PC-3 (cell line): Measurements from ENCODE around the gene BCLAF1. TPM values are rescaled to one million over a fixed set of nuclear protein-coding genes. Genes with fewer than 3 reads are reported as not detected.

Experiments
- ATAC-seq: fragments of 200-7000 bp; cut with Tn5 transposase; 2 replicates; pipeline ENCODE4 v1.9.1; 2020; ENCODE audit warnings: mild to moderate bottlenecking, moderate library complexity
- Bru-seq: library from RNA; stranded (reverse); fragments of 400-500 nt; gene quantifications from one replicate; lab custom pipeline; 2021; lab: Mats Ljungman, UMichigan
- BruChase-seq, 2 experiments: library from RNA; stranded (reverse); fragments of 400-500 nt; gene quantifications; one replicate each; lab custom pipeline; 2021; lab: Mats Ljungman, UMichigan
- BruUV-seq: library from RNA; stranded (reverse); fragments of 400-500 nt; replicated peaks from 2 replicates; lab custom pipeline; 2021; lab: Mats Ljungman, UMichigan
- CTCF ChIA-PET: fragments of 300-600 bp; sonication (Branson Sonifier 250); formaldehyde crosslinking; loops from one replicate; lab custom pipeline; 2022; ENCODE audit warnings: antibody characterized with exemption; lab: Charles Lee
- POLR2A ChIA-PET: fragments of 300-600 bp; sonication (Branson Sonifier 250); formaldehyde crosslinking; loops from one replicate; lab custom pipeline; 2022; ENCODE audit warnings: antibody characterized with exemption; ENCODE audit not compliant: unreplicated experiment; lab: Charles Lee
- DNase-seq: peaks from one replicate; pipeline ENCODE4 v3.0.0-alpha.2; 2015
- H2AFZ ChIP-seq: fragments of 300-600 bp; sonication (generic); 2 replicates; pipeline ENCODE4 v1.6.0; 2016; ENCODE audit warnings: antibody characterized with exemption, low read length
- H3F3A ChIP-seq: fragments of 300-600 bp; sonication (generic); one replicate; pipeline ENCODE4 v1.6.0; 2017; ENCODE audit warnings: antibody characterized with exemption, low read length, control low read depth, mild to moderate bottlenecking; ENCODE audit not compliant: unreplicated experiment
- H3K27ac ChIP-seq: fragments of 300-600 bp; sonication (generic); 2 replicates; pipeline ENCODE4 v1.5.1; 2016; ENCODE audit warnings: mild to moderate bottlenecking, low read length
- H3K27me3 ChIP-seq: fragments of 300-600 bp; sonication (generic); 2 replicates; pipeline ENCODE4 v1.6.1; 2016; ENCODE audit warnings: low read length, mixed read lengths
- H3K36me3 ChIP-seq: fragments of 300-600 bp; sonication (generic); 2 replicates; pipeline ENCODE4 v1.6.1; 2016; ENCODE audit warnings: low read depth, mixed run types, low read length, mixed read lengths
- H3K4me1 ChIP-seq: fragments of 300-600 bp; sonication (generic); 2 replicates; pipeline ENCODE4 v1.5.1; 2016; ENCODE audit warnings: low read length; ENCODE audit not compliant: insufficient read depth
- H3K4me2 ChIP-seq: fragments of 300-600 bp; sonication (generic); 2 replicates; pipeline ENCODE4 v1.6.0; 2016; ENCODE audit warnings: low read length
- H3K4me3 ChIP-seq: fragments of 300-600 bp; sonication (generic); 2 replicates; pipeline ENCODE4 v1.5.1; 2016; ENCODE audit warnings: mild to moderate bottlenecking, low read length, mixed read lengths
- H3K79me2 ChIP-seq: fragments of 300-600 bp; sonication (generic); 2 replicates; pipeline ENCODE4 v1.6.1; 2017; ENCODE audit warnings: low read length, mixed read lengths
- H3K9ac ChIP-seq: fragments of 300-600 bp; sonication (generic); 2 replicates; pipeline ENCODE4 v1.6.0; 2016; ENCODE audit warnings: mild to moderate bottlenecking, low read length
- H3K9me2 ChIP-seq: fragments of 300-600 bp; sonication (generic); replicated peaks from 2 replicates; pipeline ENCODE4 v1.6.1; 2016; ENCODE audit warnings: mixed run types, low read length, mixed read lengths
- H3K9me3 ChIP-seq: fragments of 300-600 bp; sonication (generic); 2 replicates; pipeline ENCODE4 v1.6.1; 2016; ENCODE audit warnings: low read length, mixed read lengths
- H4K20me1 ChIP-seq: fragments of 300-600 bp; sonication (generic); 2 replicates; pipeline ENCODE4 v1.6.1; 2016; ENCODE audit warnings: low read length, mixed read lengths
- EZH2 ChIP-seq: fragments of 300-600 bp; sonication (generic); IDR thresholded peaks from one replicate; pipeline ENCODE4 v1.6.1; 2017; ENCODE audit warnings: antibody characterized with exemption, mild to moderate bottlenecking, low read length; ENCODE audit not compliant: unreplicated experiment
- EZH2phosphoT487 ChIP-seq: fragments of 300-600 bp; sonication (generic); IDR thresholded peaks from 2 replicates; pipeline ENCODE4 v1.6.1; 2018; ENCODE audit warnings: mild to moderate bottlenecking, antibody characterized with exemption, low read length, borderline replicate concordance
- intact Hi-C: fragments of 100-400 bp; cut with micrococcal nuclease; formaldehyde crosslinking; loops from 2 replicates; pipeline ENCODE4 v1.9.0; 2023
- long read RNA-seq: library from polyadenylated mRNA; unstranded; transcript quantifications from one replicate; pipeline ENCODE4 v2.0.0, GENCODE V29; 2021; ENCODE audit not compliant: unreplicated experiment
- total RNA-seq: library from RNA; depleted of rRNA; stranded (reverse); fragments of >200 nt; gene quantifications from 2 replicates; pipeline ENCODE4 v1.2.3, GENCODE V29; 2014; rRNA removed
- TF ChIP-seq, protein P1 (sequence below): fragments of 300-600 bp; sonication (generic); conservative IDR thresholded peaks from 2 replicates; pipeline ENCODE4 v1.5.1; 2017; ENCODE audit warnings: antibody characterized with exemption, low read depth, mild to moderate bottlenecking, low read length

BCLAF1 gene, protein sequence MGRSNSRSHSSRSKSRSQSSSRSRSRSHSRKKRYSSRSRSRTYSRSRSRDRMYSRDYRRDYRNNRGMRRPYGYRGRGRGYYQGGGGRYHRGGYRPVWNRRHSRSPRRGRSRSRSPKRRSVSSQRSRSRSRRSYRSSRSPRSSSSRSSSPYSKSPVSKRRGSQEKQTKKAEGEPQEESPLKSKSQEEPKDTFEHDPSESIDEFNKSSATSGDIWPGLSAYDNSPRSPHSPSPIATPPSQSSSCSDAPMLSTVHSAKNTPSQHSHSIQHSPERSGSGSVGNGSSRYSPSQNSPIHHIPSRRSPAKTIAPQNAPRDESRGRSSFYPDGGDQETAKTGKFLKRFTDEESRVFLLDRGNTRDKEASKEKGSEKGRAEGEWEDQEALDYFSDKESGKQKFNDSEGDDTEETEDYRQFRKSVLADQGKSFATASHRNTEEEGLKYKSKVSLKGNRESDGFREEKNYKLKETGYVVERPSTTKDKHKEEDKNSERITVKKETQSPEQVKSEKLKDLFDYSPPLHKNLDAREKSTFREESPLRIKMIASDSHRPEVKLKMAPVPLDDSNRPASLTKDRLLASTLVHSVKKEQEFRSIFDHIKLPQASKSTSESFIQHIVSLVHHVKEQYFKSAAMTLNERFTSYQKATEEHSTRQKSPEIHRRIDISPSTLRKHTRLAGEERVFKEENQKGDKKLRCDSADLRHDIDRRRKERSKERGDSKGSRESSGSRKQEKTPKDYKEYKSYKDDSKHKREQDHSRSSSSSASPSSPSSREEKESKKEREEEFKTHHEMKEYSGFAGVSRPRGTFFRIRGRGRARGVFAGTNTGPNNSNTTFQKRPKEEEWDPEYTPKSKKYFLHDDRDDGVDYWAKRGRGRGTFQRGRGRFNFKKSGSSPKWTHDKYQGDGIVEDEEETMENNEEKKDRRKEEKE
- total RNA-seq = 119 and 171 TPM in 2 replicates
- Bru-seq, nascent RNA = percentile 98 among the genes with signal in this experiment
- percentile 97 among the genes with signal in this experiment for BruChase-seq, experiment 1, labeled RNA remaining after a 6-hour chase
- percentile 97 among the genes with signal in this experiment for BruChase-seq, experiment 2, labeled RNA remaining after a 2-hour chase
- long read RNA-seq, full-length matches to known transcripts = 42 of 102 reads
- long read RNA-seq, partial matches to known transcripts = 47 of 102 reads
- long read RNA-seq, other reads (novel, unspliced or antisense) = 13 of 102 reads

- Histone ChIP-seq H3K9me2 (no peaks in the 10 kb centered on the region), H3K4me3 (peak within 1 kb of the TSS; percentile 79), H3K9me3 (no peaks in the 10 kb centered on the region), H2AFZ (peak within 1 kb of the TSS; percentile 75), H4K20me1 (peaks cover 42% of the 10 kb centered on the region), H3K27ac (peak within 1 kb of the TSS; percentile 91), H3K36me3 (0 out of 2 replicates have a peak, but pooled peaks cover 5% of the 10 kb centered on the region), H3K27me3 (no peaks in the 10 kb centered on the region), H3K9ac (peak within 1 kb of the TSS; percentile 99), H3K4me2 (peak within 1 kb of the TSS; percentile 93), H3F3A (no peaks in the 10 kb centered on the region), H3K4me1 (peaks cover 25% of the 10 kb centered on the region), H3K79me2 (peaks cover 48% of the 10 kb centered on the region)
- ChIA-PET CTCF (no interaction called here), POLR2A (interaction anchor here (0.9 to 1.1 kb wide), 3 partner anchors 23 to 114 kb away, joined by 4 read pairs; no protein-coding TSS in a partner anchor)
- DNase-seq (peak; percentile 97), ATAC-seq (peak; percentile 86)
- TF ChIP-seq EZH2 (no peak), EZH2phosphoT487 (no peak)
- TF ChIP-seq, protein P1, sequence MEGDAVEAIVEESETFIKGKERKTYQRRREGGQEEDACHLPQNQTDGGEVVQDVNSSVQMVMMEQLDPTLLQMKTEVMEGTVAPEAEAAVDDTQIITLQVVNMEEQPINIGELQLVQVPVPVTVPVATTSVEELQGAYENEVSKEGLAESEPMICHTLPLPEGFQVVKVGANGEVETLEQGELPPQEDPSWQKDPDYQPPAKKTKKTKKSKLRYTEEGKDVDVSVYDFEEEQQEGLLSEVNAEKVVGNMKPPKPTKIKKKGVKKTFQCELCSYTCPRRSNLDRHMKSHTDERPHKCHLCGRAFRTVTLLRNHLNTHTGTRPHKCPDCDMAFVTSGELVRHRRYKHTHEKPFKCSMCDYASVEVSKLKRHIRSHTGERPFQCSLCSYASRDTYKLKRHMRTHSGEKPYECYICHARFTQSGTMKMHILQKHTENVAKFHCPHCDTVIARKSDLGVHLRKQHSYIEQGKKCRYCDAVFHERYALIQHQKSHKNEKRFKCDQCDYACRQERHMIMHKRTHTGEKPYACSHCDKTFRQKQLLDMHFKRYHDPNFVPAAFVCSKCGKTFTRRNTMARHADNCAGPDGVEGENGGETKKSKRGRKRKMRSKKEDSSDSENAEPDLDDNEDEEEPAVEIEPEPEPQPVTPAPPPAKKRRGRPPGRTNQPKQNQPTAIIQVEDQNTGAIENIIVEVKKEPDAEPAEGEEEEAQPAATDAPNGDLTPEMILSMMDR = no peak
- intact Hi-C loops = no loop called here
- BruUV-seq = TSS peak; percentile 96
Measured at GRCh38 chr6:136289579-136290409, at the start of gene BCLAF1. Gene BCLAF1 (minus strand): TSS chr6:136289846. CDS start chr6:136279866, 9,980 bp downstream.

- intact Hi-C loops = no loop called here
- Histone ChIP-seq H3K9me2 (no peaks in the 10 kb centered on the region), H3K9ac (no peak overlapping the region), H3K79me2 (no peaks in the 10 kb centered on the region), H3K4me2 (no peak overlapping the region), H3K27me3 (no peaks in the 10 kb centered on the region), H4K20me1 (no peaks in the 10 kb centered on the region), H2AFZ (no peak overlapping the region), H3F3A (no peaks in the 10 kb centered on the region), H3K27ac (no peak overlapping the region), H3K9me3 (no peaks in the 10 kb centered on the region), H3K4me1 (peaks cover 4% of the 10 kb centered on the region; the same call in 1 of the 2 replicates), H3K4me3 (no peak overlapping the region), H3K36me3 (no peaks in the 10 kb centered on the region)
- DNase-seq (no peak), ATAC-seq (no peak)
- ChIA-PET CTCF (no interaction called here), POLR2A (no interaction called here)
- TF ChIP-seq, protein P1 = peak; percentile 28; the same call in 1 of the 2 replicates
- TF ChIP-seq EZH2 (no peak), EZH2phosphoT487 (no peak)
- no TSS peak for BruUV-seq
Measured at GRCh38 chr6:136338486-136338885, 48.8 kb upstream of the BCLAF1 start.
